ENCODE data around the gene ZFP1.
A peak's percentile ranks its signal among the peaks of the same experiment; 100 is the strongest.
"Not testable (repeated sequence)": the region's sequence is repeated elsewhere in the genome, so short reads cannot be mapped to it uniquely, and the experiment has no call there.

The ZFP1 gene

GRCh38 chr16:75160386-75160785, 12.1 kb downstream of the ZFP1 start:
- DNase-seq, result no peak

GRCh38 chr16:75169899-75170405, 21.6 kb downstream of the ZFP1 start:
- DNase-seq, result no peak

GRCh38 chr16:75172578-75172977, 24.3 kb downstream of the ZFP1 start:
- no peak for DNase-seq

GRCh38 chr16:75175074-75175473, 26.8 kb downstream of the ZFP1 start:
- DNase-seq, result no peak

- no peak for DNase-seq
Observed at GRCh38 chr16:75176926-75177325, 28.6 kb downstream of the ZFP1 start.

GRCh38 chr16:75179208-75179607, 30.9 kb downstream of the ZFP1 start:
- no peak for DNase-seq

GRCh38 chr16:75181630-75182029, 33.3 kb downstream of the ZFP1 start:
- DNase-seq, result no peak

- no peak for DNase-seq
Observed at GRCh38 chr16:75188832-75189477, 40.6 kb downstream of the ZFP1 start.

GRCh38 chr16:75189638-75190245, 41.4 kb downstream of the ZFP1 start:
- DNase-seq, result no peak

- DNase-seq, result no peak
Observed at GRCh38 chr16:75192606-75193264, 44.4 kb downstream of the ZFP1 start.

GRCh38 chr16:75193265-75193650, 44.9 kb downstream of the ZFP1 start:
- no peak for DNase-seq

GRCh38 chr16:75193730-75194444, 45.6 kb downstream of the ZFP1 start:
- no peak for DNase-seq

- DNase-seq, result no peak
Observed at GRCh38 chr16:75195811-75196790, 47.8 kb downstream of the ZFP1 start.

- DNase-seq, result no peak
Observed at GRCh38 chr16:75196836-75197235, 48.5 kb downstream of the ZFP1 start.

- DNase-seq, result no peak
Observed at GRCh38 chr16:75197522-75198134, 49.3 kb downstream of the ZFP1 start.

- peak; percentile 54 for DNase-seq
Observed at GRCh38 chr16:75198135-75198600, 49.8 kb downstream of the ZFP1 start.

GRCh38 chr16:75202069-75202590, 53.8 kb downstream of the ZFP1 start:
- DNase-seq, result no peak

GRCh38 chr16:75203096-75203495, 54.8 kb downstream of the ZFP1 start:
- DNase-seq, result no peak

GRCh38 chr16:75203667-75204409, 55.5 kb downstream of the ZFP1 start:
- no peak for DNase-seq

GRCh38 chr16:75204410-75204758, 56.1 kb downstream of the ZFP1 start:
- DNase-seq, result no peak

GRCh38 chr16:75204905-75205304, 56.6 kb downstream of the ZFP1 start:
- not testable (repeated sequence) for DNase-seq

Data from HCEC 1CT (cell line).